GM11168 (cell line): ENCODE measurements around the gene ROR2.
"Not testable (repeated sequence)": the region's sequence is repeated elsewhere in the genome, so short reads cannot be mapped to it uniquely, and the experiment has no call there.

ENCODE experiments used
- in situ Hi-C: fragments of 300-500 bp; cut with MboI; formaldehyde crosslinking; loops from one replicate; pipeline ENCODE4 v1.12.0; 2022; ENCODE audit warnings: low sequenced_read_pairs; ENCODE audit not compliant: unreplicated experiment

Gene ROR2

GRCh38 chr9:91949946-91950664 is at the start of gene ROR2:
ROR2 (minus strand) TSS chr9:91950228.
- in situ Hi-C loops: loop anchor here (10.0 kb wide), 1 partner anchor 185 kb away; no protein-coding TSS in a partner anchor

- in situ Hi-C loops: no loop called here
These were observed 45.1 kb upstream of the ROR2 start for GRCh38 chr9:91995000-91995655.

DNA sequence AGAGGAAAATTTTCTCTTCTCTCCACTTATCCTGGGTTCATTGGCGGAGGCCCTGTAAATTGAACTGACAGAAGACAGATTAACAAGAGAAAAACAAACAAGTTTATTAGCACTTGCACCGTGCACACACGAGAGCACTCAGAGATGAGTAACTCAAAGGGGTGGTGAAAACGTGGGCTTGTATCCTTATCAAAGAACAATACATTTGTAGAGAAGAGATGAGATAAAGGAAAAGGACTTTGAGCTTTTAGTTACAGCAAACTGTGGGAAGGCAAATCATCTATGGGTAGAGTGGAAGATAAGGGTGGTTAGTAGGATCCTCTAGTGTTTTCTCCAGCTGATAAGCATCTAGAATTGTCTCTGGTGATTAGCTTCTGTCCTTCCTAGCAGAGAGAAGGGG is 44.4 kb upstream of the ROR2 start:
- in situ Hi-C loops: no loop called here

GRCh38 chr9:91992461-91993041 is 42.5 kb upstream of the ROR2 start:
- in situ Hi-C loops: no loop called here

DNA sequence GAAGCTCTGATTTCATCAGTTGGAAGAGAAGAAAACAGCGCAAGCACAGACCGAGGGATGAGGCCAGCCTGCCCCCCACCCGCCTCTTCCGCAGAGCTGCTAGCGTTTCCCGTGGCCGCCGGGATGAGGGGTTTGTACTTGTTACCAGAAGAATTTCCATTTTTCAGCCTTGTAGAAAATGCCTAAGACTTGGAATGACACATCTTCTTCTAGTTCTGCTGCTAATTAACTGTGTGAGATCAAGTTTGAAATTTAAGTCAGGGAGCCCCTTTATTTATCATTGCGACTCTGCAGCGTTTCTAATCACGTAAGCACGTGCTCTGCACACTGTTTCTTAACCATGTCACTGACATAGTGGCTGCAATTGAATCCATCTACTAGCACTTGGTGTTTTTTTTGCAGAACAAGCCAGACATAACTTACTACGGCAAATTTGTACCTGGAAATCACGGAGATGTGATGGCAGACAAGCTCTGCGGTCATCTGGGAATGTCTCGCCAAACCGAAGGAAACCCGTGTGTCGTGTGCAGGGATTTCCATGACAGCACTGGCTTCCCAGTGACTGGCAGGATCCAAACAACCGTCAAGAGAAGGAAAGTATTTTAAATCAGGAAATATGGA is 41.8 kb upstream of the ROR2 start:
- in situ Hi-C loops: no loop called here

GRCh38 chr9:91986248-91986647 is 36.2 kb upstream of the ROR2 start:
- in situ Hi-C loops: no loop called here

DNA sequence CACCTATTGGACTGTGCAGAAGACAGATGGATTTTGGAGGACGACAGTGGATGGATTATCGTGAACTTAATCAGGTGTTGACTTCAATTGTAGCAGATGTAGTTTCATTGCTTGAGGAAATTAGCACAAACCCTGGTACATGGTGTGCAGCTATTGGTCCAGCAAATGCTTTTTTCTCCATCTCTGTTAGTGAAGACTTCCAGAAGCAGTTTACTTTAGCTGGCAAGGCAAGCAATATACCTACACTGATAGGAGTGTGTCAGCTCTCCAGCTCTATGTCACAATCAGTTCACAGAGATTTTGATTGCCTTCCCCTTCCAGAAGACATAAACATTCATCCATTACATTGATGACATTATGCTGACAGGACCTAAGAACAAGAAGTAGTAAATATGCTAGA is 35.7 kb upstream of the ROR2 start:
- in situ Hi-C loops: no loop called here

GRCh38 chr9:91978740-91979414 is 28.8 kb upstream of the ROR2 start:
- in situ Hi-C loops: no loop called here

DNA sequence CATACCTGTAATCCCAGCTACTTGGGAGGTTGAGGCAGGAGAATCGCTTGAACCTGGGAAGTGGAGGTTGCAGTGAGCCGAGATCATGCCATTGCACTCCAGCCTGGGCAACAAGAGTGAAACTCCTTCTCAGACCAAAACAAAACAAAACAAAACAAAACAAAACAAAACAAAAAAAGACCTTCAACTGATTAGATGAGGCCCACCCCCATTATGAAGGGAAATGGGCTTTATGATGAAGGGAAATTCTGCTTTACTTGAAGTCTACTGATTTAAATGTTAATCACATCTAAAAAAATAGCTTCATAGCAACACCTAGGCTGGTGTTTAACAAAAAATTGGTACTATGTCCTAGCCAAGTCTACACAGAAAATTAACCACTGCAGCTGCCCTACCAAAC is 25.2 kb upstream of the ROR2 start:
- in situ Hi-C loops: not testable (repeated sequence)

DNA sequence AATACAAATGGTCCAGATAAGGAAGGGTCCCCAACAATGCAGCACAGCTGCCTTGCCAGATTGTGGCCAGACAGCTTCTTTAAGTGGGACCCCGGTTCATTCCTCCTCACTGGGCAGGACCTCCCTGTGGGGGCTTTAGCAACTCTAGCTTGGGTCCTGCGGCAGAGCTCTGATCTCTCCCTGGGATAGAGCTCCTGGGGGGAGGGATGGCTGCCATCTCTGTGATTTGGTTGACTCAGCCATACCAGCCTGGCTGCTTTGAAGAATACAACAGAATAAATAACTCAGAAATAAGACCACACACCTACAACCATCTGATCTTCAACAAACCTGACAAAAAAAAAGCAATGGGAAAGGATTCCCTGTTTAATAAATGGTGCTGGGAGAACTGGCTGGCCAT is 22.7 kb upstream of the ROR2 start:
- in situ Hi-C loops: no loop called here

GRCh38 chr9:91972076-91972626 is 22.1 kb upstream of the ROR2 start:
- in situ Hi-C loops: no loop called here

DNA sequence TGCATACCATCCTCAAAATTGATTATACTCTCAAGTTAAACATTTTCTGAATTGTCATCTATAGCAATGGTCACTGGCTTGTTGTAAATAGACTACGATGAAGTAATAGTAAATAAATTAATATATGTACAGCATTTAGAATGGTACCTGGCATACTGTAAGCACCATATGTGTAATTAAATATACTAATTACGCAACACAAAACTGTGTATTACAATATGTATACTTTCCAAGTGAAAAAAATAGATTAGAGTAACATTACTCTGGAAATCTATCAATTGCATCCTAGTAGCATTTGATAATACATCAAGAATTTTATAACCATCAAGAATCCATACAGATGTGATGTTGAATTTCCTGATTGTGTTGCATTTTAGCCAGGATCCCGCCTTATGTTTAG is 17.2 kb upstream of the ROR2 start:
- in situ Hi-C loops: no loop called here

- in situ Hi-C loops: no loop called here
These were observed 16.5 kb upstream of the ROR2 start for GRCh38 chr9:91966503-91966902.

DNA sequence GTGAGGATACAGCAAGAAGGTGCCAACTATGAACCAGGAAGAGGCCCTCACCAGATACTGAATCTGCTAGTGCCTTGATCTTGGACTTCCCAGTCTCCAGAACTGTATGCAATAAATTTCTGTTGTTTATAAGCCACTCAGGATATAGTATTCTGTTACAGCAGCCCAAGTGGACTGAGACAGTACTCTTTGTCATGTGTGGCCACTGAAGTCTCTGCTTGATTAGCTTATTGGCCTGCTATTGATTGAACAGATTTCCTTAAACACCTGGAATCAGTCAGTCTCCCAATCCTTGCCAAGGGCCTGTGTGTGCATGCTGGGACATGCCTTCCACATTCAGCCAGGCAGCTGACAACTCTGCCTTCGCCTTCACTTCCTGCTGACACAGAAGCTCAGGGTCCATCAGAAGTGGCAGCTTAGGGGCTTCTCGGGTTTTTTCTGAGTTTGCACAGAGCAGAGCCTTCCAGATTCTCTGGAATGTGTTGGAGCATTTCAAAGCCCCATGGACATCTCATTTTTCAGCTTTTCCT is 13.7 kb upstream of the ROR2 start:
- in situ Hi-C loops: no loop called here

- in situ Hi-C loops: no loop called here
These were observed 10.3 kb upstream of the ROR2 start for GRCh38 chr9:91960367-91960766.

- in situ Hi-C loops: loop anchor here (10.0 kb wide), 1 partner anchor 193 kb away; no protein-coding TSS in a partner anchor
These were observed 8.1 kb upstream of the ROR2 start for GRCh38 chr9:91958174-91958573.

DNA sequence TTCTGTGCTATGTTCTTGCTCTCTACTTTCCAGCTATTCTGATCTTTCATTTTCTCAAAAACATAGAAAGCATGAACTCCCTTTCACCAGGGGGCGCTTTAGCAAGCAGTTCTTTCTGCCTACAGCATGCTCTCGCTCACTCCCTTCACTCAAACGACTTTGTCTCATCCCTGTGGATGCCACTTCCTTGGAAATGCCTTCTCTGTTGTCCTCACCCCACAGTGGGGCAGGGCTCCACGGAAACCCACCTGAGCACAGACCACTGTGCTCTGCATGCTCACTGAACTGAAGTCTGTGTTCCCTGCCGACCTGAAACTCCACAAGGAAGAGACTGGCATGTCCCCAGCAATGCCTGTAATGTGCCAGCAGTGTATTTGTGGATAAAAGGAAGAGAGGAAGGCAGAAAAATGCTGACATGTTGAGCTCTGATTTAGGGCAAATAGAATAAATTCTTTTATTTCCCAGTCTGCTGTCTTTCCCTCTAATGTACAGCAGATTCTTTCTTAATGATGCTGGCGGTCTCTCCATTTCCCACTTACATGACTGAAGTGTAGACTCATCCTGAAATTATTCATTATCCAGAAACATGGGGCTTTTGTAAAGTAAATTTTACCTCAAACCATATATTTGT is 4.9 kb upstream of the ROR2 start:
- in situ Hi-C loops: loop anchor here (10.0 kb wide), 1 partner anchor 190 kb away; no protein-coding TSS in a partner anchor

GRCh38 chr9:91953718-91954117 is 3.7 kb upstream of the ROR2 start:
- in situ Hi-C loops: loop anchor here (10.0 kb wide), 1 partner anchor 189 kb away; no protein-coding TSS in a partner anchor

- in situ Hi-C loops: loop anchor here (10.0 kb wide), 1 partner anchor 187 kb away; no protein-coding TSS in a partner anchor
These were observed 2.0 kb upstream of the ROR2 start for GRCh38 chr9:91951944-91952520.
